ENCODE measurements around the gene ZNF516. TPM values are rescaled to one million over a fixed set of nuclear protein-coding genes. Genes with fewer than 3 reads are reported as not detected.

Gene ZNF516
- total and polyA plus RNA-seq, 10 of the 15 experiments (the other 5 are each of a cell fraction or from before 2014, with no cell fraction given) = 2.0 to 32.0 (median 8.3) TPM

GRCh38 chr18:76452357-76452756, 42.7 kb downstream of the ZNF516 start:
- Histone ChIP-seq H3K4me3 (peak overlapping the region; percentile 80; the same call in 1 of the 2 replicates), H3K4me1 (ENCODE audit: control insufficient read depth, insufficient read depth, low read length) (peaks cover 25% of the 10 kb centered on the region), H4K20me1 (ENCODE audit: control insufficient read depth, insufficient read depth) (peaks cover 4% of the 10 kb centered on the region; the same call in 1 of the 2 replicates), H3K27me3 (replicated peaks in 1 of 2; ENCODE audit: control insufficient read depth in 2 of 2, insufficient read depth in 2 of 2, low read length in 1 of 2) (no peaks in the 10 kb centered on the region), H3K9me3 (replicated peaks; ENCODE audit: control insufficient read depth, insufficient read depth, low read length) (no peaks in the 10 kb centered on the region; the same call in 2 of the 3 replicates), H3K9ac (ENCODE audit: control insufficient read depth, insufficient read depth, low read length) (no peak overlapping the region), H3K36me3 (ENCODE audit: control insufficient read depth in 2 of 2, insufficient read depth in 2 of 2, low read length in 1 of 2) (peaks cover 0 to 2% of the 10 kb centered on the region in 2 experiments; a peak in 1 of 4 replicates), H3K27ac (ENCODE audit: control insufficient read depth, insufficient read depth) (no peak overlapping the region), H3K4me2 (ENCODE audit: control insufficient read depth, insufficient read depth) (peak overlapping the region; percentile 97; the same call in 1 of the 2 replicates), H2AFZ (ENCODE audit: control insufficient read depth, low read depth, low read length) (no peak overlapping the region), H3K79me2 (ENCODE audit: control insufficient read depth, insufficient read depth, low read length) (peaks cover 81% of the 10 kb centered on the region)
- 56% methylated on average over 8 of the region's 8 CpGs for WGBS (ENCODE audit: insufficient coverage, insufficient replicate concordance, low lambda C conversion rate, missing lambda C conversion rate)
- no TSS peak for BruUV-seq (replicated peaks)
- no peak for DNase-seq (ENCODE audit: low read depth, low spot score)
- POLR2A ChIA-PET = no interaction called here
- RAD21 ChIA-PET (ENCODE audit: unreplicated experiment) = no interaction called here
- no peak for FAIRE-seq
- TF ChIP-seq BACH1 (IDR thresholded peaks at IDR 0.05; ENCODE audit: borderline replicate concordance) = no peak
- no peak for TF ChIP-seq NFYA (IDR thresholded peaks at IDR 0.05; ENCODE audit: borderline replicate concordance, low read depth, low read length)
- TF ChIP-seq RUNX3 (IDR thresholded peaks at IDR 0.05; ENCODE audit: low read length) = peak; percentile 41; the same call in 1 of the 2 replicates
- TF ChIP-seq, protein P1, sequence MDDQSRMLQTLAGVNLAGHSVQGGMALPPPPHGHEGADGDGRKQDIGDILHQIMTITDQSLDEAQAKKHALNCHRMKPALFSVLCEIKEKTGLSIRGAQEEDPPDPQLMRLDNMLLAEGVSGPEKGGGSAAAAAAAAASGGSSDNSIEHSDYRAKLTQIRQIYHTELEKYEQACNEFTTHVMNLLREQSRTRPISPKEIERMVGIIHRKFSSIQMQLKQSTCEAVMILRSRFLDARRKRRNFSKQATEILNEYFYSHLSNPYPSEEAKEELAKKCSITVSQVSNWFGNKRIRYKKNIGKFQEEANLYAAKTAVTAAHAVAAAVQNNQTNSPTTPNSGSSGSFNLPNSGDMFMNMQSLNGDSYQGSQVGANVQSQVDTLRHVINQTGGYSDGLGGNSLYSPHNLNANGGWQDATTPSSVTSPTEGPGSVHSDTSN (IDR thresholded peaks at IDR 0.05; ENCODE audit: insufficient replicate concordance, low read depth, low read length) = no peak
- no peak for ATAC-seq
- in situ Hi-C loops (cut with MboI) = no loop called here
- intact Hi-C loops (cut with micrococcal nuclease; ENCODE audit: unreplicated experiment) = no loop called here
- CTCF ChIA-PET = interaction anchor here (1.4 kb wide), 1 partner anchor 13 kb away, joined by 3 read pairs; no protein-coding TSS in a partner anchor
- SMC1A ChIA-PET (ENCODE audit: uncharacterized antibody, unreplicated experiment) = interaction anchor here (1.2 to 2.8 kb wide), 3 partner anchors 10 to 37 kb away, joined by 3 to 9 read pairs (median 6); no protein-coding TSS in a partner anchor

Data from GM12878 (cell line).